IPS DF 4.7 (cell line): Measurements from ENCODE around the gene KIF5B.

Experiments
- DNase-seq: peaks from one replicate; pipeline ENCODE4 v3.0.0-alpha.2; 2013; ENCODE audit warnings: low spot score; ENCODE audit errors: extremely low read depth

The KIF5B gene

GRCh38 chr10:31962826-31963588 lies 93.2 kb downstream of the KIF5B start:
- DNase-seq, result no peak

GRCh38 chr10:31961277-31962074 lies 94.7 kb downstream of the KIF5B start:
- no peak for DNase-seq

- DNase-seq, result no peak
Measured at GRCh38 chr10:31959461-31960173, 96.6 kb downstream of the KIF5B start.
